IMR-90 (cell line): ENCODE results near the gene GNAI2. TPM values are rescaled to one million over a fixed set of nuclear protein-coding genes. Genes with fewer than 3 reads are reported as not detected.

Experiments used
- ATAC-seq: fragments of 200-7000 bp; cut with Tn5 transposase; 2 replicates; pipeline ENCODE4 v1.9.1; 2020; ENCODE audit warnings: low read depth, mild to moderate bottlenecking, moderate library complexity
- BruUV-seq: library from RNA; stranded (reverse); fragments of 400-500 nt; replicated peaks from 2 replicates; lab custom pipeline; 2021; lab: Mats Ljungman, UMichigan
- CTCF ChIA-PET: fragments of 300-600 bp; formaldehyde crosslinking; extraction: SDS; loops from one replicate; lab custom pipeline; 2021; ENCODE audit warnings: antibody characterized with exemption; lab: Yijun Ruan, JAX
- POLR2A ChIA-PET: fragments of 300-600 bp; sonication (Branson Sonifier 250); formaldehyde crosslinking; loops from one replicate; lab custom pipeline; 2022; ENCODE audit warnings: antibody characterized with exemption; ENCODE audit not compliant: unreplicated experiment; lab: Charles Lee
- DNase-seq: peaks from one replicate; pipeline ENCODE4 v3.0.0; 2013
- H2AFZ ChIP-seq: replicated peaks from 2 replicates; pipeline ENCODE3; 2013; ENCODE audit warnings: low read length, mild to moderate bottlenecking; ENCODE audit not compliant: poor library complexity
- H2AK5ac ChIP-seq: 2 replicates; pipeline ENCODE4 v1.6.1; 2013; ENCODE audit warnings: low read depth, low read length, inconsistent platforms
- H2AK9ac ChIP-seq: replicated peaks from 2 replicates; pipeline ENCODE3; 2013; ENCODE audit warnings: mild to moderate bottlenecking, low read depth, low read length, moderate library complexity; ENCODE audit not compliant: poor library complexity
- H2BK120ac ChIP-seq: 2 replicates; pipeline ENCODE4 v1.6.1; 2013; ENCODE audit warnings: low read depth, low read length, inconsistent platforms
- H2BK15ac ChIP-seq: 3 replicates; pipeline ENCODE4 v1.6.1; 2013; ENCODE audit warnings: low read depth, low read length, inconsistent platforms
- H2BK20ac ChIP-seq: 2 replicates; pipeline ENCODE4 v1.6.1; 2013; ENCODE audit warnings: low read depth, mild to moderate bottlenecking, inconsistent platforms, low read length, moderate library complexity
- H2BK5ac ChIP-seq: 2 replicates; pipeline ENCODE4 v1.6.1; 2013; ENCODE audit warnings: mild to moderate bottlenecking, low read depth, low read length, inconsistent platforms; ENCODE audit not compliant: poor library complexity, severe bottlenecking
- H3K14ac ChIP-seq: replicated peaks from 2 replicates; pipeline ENCODE4 v1.6.1; 2013; ENCODE audit warnings: low read depth, low read length, inconsistent platforms
- H3K18ac ChIP-seq: 2 replicates; pipeline ENCODE4 v1.6.1; 2013; ENCODE audit warnings: low read depth, low read length, control low read depth
- H3K23ac ChIP-seq: 2 replicates; pipeline ENCODE4 v1.6.1; 2013; ENCODE audit warnings: low read depth, low read length, inconsistent platforms
- H3K27ac ChIP-seq: 2 replicates; pipeline ENCODE4 v1.5.1; 2013; ENCODE audit warnings: mild to moderate bottlenecking, control low read depth, low read length; ENCODE audit not compliant: insufficient read depth
- H3K27me3 ChIP-seq: 2 replicates; pipeline ENCODE4 v1.6.1; 2013; ENCODE audit warnings: low read length; ENCODE audit not compliant: control insufficient read depth, insufficient read depth
- H3K36me3 ChIP-seq: 2 replicates; pipeline ENCODE4 v1.6.1; 2013; ENCODE audit warnings: low read length, mixed read lengths; ENCODE audit not compliant: control insufficient read depth, insufficient read depth
- H3K4ac ChIP-seq: 2 replicates; pipeline ENCODE4 v1.6.1; 2013; ENCODE audit warnings: low read depth, low read length, inconsistent platforms
- H3K4me1 ChIP-seq: 2 replicates; pipeline ENCODE4 v1.6.1; 2013; ENCODE audit warnings: low read length, mixed read lengths; ENCODE audit not compliant: control insufficient read depth, insufficient read depth
- H3K4me2 ChIP-seq: 2 replicates; pipeline ENCODE4 v1.6.1; 2013; ENCODE audit warnings: low read depth, mild to moderate bottlenecking, control low read depth, low read length, moderate library complexity
- H3K4me3 ChIP-seq: 2 replicates; pipeline ENCODE4 v1.5.1; 2013; ENCODE audit warnings: low read depth, mild to moderate bottlenecking, control low read depth, low read length, moderate library complexity; ENCODE audit not compliant: insufficient read depth
- H3K56ac ChIP-seq: 2 replicates; pipeline ENCODE4 v1.6.1; 2013; ENCODE audit warnings: low read length, inconsistent platforms; ENCODE audit not compliant: insufficient read depth; ENCODE audit errors: extremely low read depth
- H3K79me1 ChIP-seq, 2 experiments: 2 replicates each; pipeline ENCODE4 v1.6.1; 2013; ENCODE audit warnings: low read length in 2 of 2, inconsistent platforms in 1 of 2, low read depth in 1 of 2
- H3K9ac ChIP-seq: 2 replicates; pipeline ENCODE4 v1.6.1; 2013; ENCODE audit warnings: low read depth, low read length, control low read depth
- H3K9me1 ChIP-seq: 2 replicates; pipeline ENCODE4 v1.6.1; 2013; ENCODE audit warnings: low read length, inconsistent platforms; ENCODE audit not compliant: insufficient read depth
- H3K9me3 ChIP-seq: 2 replicates; pipeline ENCODE4 v1.6.1; 2013; ENCODE audit warnings: low read length; ENCODE audit not compliant: control insufficient read depth, insufficient read depth
- H4K20me1 ChIP-seq: 2 replicates; pipeline ENCODE4 v1.6.1; 2013; ENCODE audit warnings: low read length, inconsistent platforms; ENCODE audit not compliant: insufficient read depth
- H4K5ac ChIP-seq: 2 replicates; pipeline ENCODE4 v1.6.1; 2013; ENCODE audit warnings: mild to moderate bottlenecking, low read depth, low read length, control low read depth
- H4K8ac ChIP-seq, 2 experiments: 2 replicates each; pipeline ENCODE4 v1.6.1; 2013; ENCODE audit warnings: low read depth in 2 of 2, low read length in 2 of 2, control low read depth in 1 of 2, inconsistent platforms in 1 of 2
- H4K91ac ChIP-seq: 2 replicates; pipeline ENCODE4 v1.6.1; 2013; ENCODE audit warnings: low read depth, low read length, inconsistent platforms; ENCODE audit not compliant: insufficient read depth
- CEBPB ChIP-seq: IDR thresholded peaks from 2 replicates; pipeline ENCODE4 v1.6.1; 2012; ENCODE audit warnings: low read depth, low read length, improper control_type of control experiment
- CHD1 ChIP-seq: IDR thresholded peaks from 2 replicates; pipeline ENCODE4 v1.6.1; 2012; ENCODE audit warnings: low read depth, low read length, improper control_type of control experiment
- ELK1 ChIP-seq: fragments of 150-350 bp; IDR thresholded peaks from 2 replicates; pipeline ENCODE4 v1.6.1; 2016; ENCODE audit warnings: low read depth, mild to moderate bottlenecking, low read length, moderate library complexity, borderline replicate concordance
- MAFK ChIP-seq: IDR thresholded peaks from 2 replicates; pipeline ENCODE4 v1.6.1; 2012; ENCODE audit warnings: low read depth, low read length, improper control_type of control experiment
- MAZ ChIP-seq: IDR thresholded peaks from 2 replicates; pipeline ENCODE4 v1.6.1; 2012; ENCODE audit warnings: low read depth, mild to moderate bottlenecking, low read length, improper control_type of control experiment, moderate library complexity, borderline replicate concordance
- MXI1 ChIP-seq: IDR thresholded peaks from 2 replicates; pipeline ENCODE4 v1.6.1; 2012; ENCODE audit warnings: low read depth, mild to moderate bottlenecking, low read length, moderate library complexity, borderline replicate concordance
- NFE2L2 ChIP-seq: fragments of 150-350 bp; IDR thresholded peaks from 2 replicates; pipeline ENCODE4 v1.6.1; 2016; ENCODE audit warnings: low read depth, mild to moderate bottlenecking, low read length
- POLR2A ChIP-seq: IDR thresholded peaks from 2 replicates; pipeline ENCODE4 v1.6.1; 2012; ENCODE audit warnings: mild to moderate bottlenecking, low read depth, low read length
- RAD21 ChIP-seq: IDR thresholded peaks from 2 replicates; pipeline ENCODE4 v1.6.1; 2012; ENCODE audit warnings: low read length, improper control_type of control experiment
- RCOR1 ChIP-seq: IDR thresholded peaks from 2 replicates; pipeline ENCODE4 v1.6.1; 2012; ENCODE audit warnings: mild to moderate bottlenecking, low read length, improper control_type of control experiment; ENCODE audit not compliant: insufficient replicate concordance
- RFX5 ChIP-seq: IDR thresholded peaks from 2 replicates; pipeline ENCODE4 v1.8.0; 2012; ENCODE audit warnings: low read depth, mild to moderate bottlenecking, low read length, moderate library complexity
- SMC3 ChIP-seq: fragments of 150-350 bp; IDR thresholded peaks from 2 replicates; pipeline ENCODE4 v1.6.1; 2016; ENCODE audit warnings: low read depth, mild to moderate bottlenecking, antibody characterized with exemption, low read length, moderate library complexity
- USF2 ChIP-seq: fragments of 150-350 bp; IDR thresholded peaks from 2 replicates; pipeline ENCODE4 v1.6.1; 2017; ENCODE audit warnings: mild to moderate bottlenecking, antibody characterized with exemption, low read length, low read depth
- WGBS, 2 experiments: methylation state at CpG; one replicate each; pipeline versions ENCODE4 v1.1.5 to v1.1.7; 2013; ENCODE audit warnings: missing lambda C conversion rate in 2 of 2; ENCODE audit not compliant: insufficient read length in 1 of 2; ENCODE audit errors: extremely low coverage in 2 of 2; 5-methylcytosine and 5-hydroxymethylcytosine counted together
- dilution Hi-C: fragments of 300-500 bp; cut with HindIII; formaldehyde crosslinking; loops from one replicate; pipeline ENCODE4 v1.14.3; 2018; ENCODE audit warnings: low sequenced_read_pairs; ENCODE audit not compliant: unreplicated experiment
- in situ Hi-C: fragments of 300-500 bp; cut with MboI; formaldehyde crosslinking; loops from 3 replicates; pipeline ENCODE4 v1.14.3; 2019; ENCODE audit warnings: low sequenced_read_pairs, inconsistent platforms, mixed read lengths
- intact Hi-C: fragments of 100-400 bp; cut with micrococcal nuclease; formaldehyde crosslinking; loops from 2 replicates; pipeline ENCODE4 v1.10.0; 2022
- polyA plus RNA-seq, 3 experiments: library from polyadenylated mRNA; depleted of rRNA; stranded (reverse); fragments of >200 nt; gene quantifications; 2 replicates each; pipeline ENCODE4 v1.2.3, GENCODE V29; 2012; ENCODE audit warnings: low replicate concordance in 1 of 3
- total RNA-seq: library from RNA; depleted of rRNA; stranded (reverse); fragments of >200 nt; gene quantifications from 2 replicates; pipeline ENCODE4 v1.2.3, GENCODE V29; 2012

GNAI2 gene
- total and polyA plus RNA-seq, 2 of the 4 experiments (the other 2 are of a cell fraction): 867 to 1,079 TPM

GRCh38 chr3:50294089-50294488, 58.1 kb downstream of the GNAI2 start:
- Histone ChIP-seq H2BK20ac (no peak overlapping the region), H3K36me3 (peaks cover 10% of the 10 kb centered on the region), H2BK15ac (no peak overlapping the region), H4K20me1 (no peaks in the 10 kb centered on the region), H3K4me2 (no peak overlapping the region), H2AK9ac (peak overlapping the region; percentile 76), H3K56ac (no peak overlapping the region), H2BK120ac (no peak overlapping the region), H4K5ac (no peak overlapping the region), H3K27me3 (no peaks in the 10 kb centered on the region), H3K27ac (no peak overlapping the region), H3K79me1 (peaks cover 18 to 43% of the 10 kb centered on the region in 2 experiments), H3K14ac (no peak overlapping the region), H3K4me1 (peaks cover 13% of the 10 kb centered on the region), H2BK5ac (no peak overlapping the region), H3K23ac (no peak overlapping the region), H3K9ac (no peak overlapping the region), H4K91ac (no peak overlapping the region), H4K8ac (no peak overlapping the region), H3K18ac (no peak overlapping the region), H3K9me3 (no peaks in the 10 kb centered on the region), H3K4me3 (no peak overlapping the region), H3K9me1 (peaks cover 7% of the 10 kb centered on the region), H2AFZ (no peak overlapping the region), H2AK5ac (no peak overlapping the region), H3K4ac (no peak overlapping the region)
- dilution Hi-C loops (no loop called here), in situ Hi-C loops (no loop called here), intact Hi-C loops (no loop called here)
- DNase-seq (no peak), ATAC-seq (no peak)
- no CpG with 5 or more reads among the region's 4 CpGs for WGBS, 2 experiments
- BruUV-seq: no TSS peak
- POLR2A ChIA-PET: no interaction called here
- no peak for TF ChIP-seq CHD1
- no peak for TF ChIP-seq RCOR1
- TF ChIP-seq NFE2L2: no peak
- TF ChIP-seq RAD21: no peak
- TF ChIP-seq MXI1: no peak
- no peak for TF ChIP-seq USF2
- no peak for TF ChIP-seq ELK1
- TF ChIP-seq POLR2A: no peak
- no peak for TF ChIP-seq MAZ
- TF ChIP-seq SMC3: no peak
- TF ChIP-seq CEBPB: no peak
- no peak for TF ChIP-seq RFX5
- TF ChIP-seq MAFK: no peak
- CTCF ChIA-PET: no interaction called here
